OCI-LY1 (cell line): ENCODE results near the gene IQCM.

Experiments used
- EZH2 ChIP-seq: fragments of 200-600 bp; sonication (generic), shearing (Covaris generic); IDR thresholded peaks from 2 replicates; pipeline ENCODE4 v1.8.0; 2017; ENCODE audit warnings: borderline replicate concordance, mixed run types, mild to moderate bottlenecking, antibody characterized with exemption, low read length, moderate library complexity, mixed read lengths
- TF ChIP-seq, protein P1 (sequence below): fragments of 200-600 bp; sonication (generic), shearing (Covaris generic); IDR thresholded peaks from 2 replicates; pipeline ENCODE4 v1.5.1; 2017; ENCODE audit warnings: mild to moderate bottlenecking, antibody characterized with exemption, low read length, moderate library complexity, mixed read lengths

DNA sequence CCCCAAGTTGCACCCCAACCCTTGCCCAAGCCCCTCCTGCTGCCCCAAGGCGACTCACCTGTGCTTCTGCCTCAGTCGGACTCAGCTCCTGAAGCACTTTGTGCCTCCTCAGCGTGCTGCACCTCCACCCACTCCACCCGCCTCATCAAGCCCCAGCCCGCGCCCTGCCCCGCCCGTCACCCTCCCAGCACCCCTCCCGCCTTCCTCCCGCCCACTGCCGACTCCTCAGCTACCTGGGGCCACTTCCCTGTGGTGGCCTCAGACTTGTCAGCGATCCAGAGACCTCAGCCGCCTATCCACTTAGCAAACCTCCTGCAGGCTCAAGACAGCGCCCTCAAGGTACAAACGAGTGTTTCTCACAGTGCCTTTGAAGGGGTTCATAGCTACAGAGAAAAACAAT lies 19.6 kb upstream of the IQCM start:
- TF ChIP-seq, protein P1, sequence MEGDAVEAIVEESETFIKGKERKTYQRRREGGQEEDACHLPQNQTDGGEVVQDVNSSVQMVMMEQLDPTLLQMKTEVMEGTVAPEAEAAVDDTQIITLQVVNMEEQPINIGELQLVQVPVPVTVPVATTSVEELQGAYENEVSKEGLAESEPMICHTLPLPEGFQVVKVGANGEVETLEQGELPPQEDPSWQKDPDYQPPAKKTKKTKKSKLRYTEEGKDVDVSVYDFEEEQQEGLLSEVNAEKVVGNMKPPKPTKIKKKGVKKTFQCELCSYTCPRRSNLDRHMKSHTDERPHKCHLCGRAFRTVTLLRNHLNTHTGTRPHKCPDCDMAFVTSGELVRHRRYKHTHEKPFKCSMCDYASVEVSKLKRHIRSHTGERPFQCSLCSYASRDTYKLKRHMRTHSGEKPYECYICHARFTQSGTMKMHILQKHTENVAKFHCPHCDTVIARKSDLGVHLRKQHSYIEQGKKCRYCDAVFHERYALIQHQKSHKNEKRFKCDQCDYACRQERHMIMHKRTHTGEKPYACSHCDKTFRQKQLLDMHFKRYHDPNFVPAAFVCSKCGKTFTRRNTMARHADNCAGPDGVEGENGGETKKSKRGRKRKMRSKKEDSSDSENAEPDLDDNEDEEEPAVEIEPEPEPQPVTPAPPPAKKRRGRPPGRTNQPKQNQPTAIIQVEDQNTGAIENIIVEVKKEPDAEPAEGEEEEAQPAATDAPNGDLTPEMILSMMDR, result no peak
- no peak for TF ChIP-seq EZH2
